ENCODE data around the gene ABCA2.

DNA sequence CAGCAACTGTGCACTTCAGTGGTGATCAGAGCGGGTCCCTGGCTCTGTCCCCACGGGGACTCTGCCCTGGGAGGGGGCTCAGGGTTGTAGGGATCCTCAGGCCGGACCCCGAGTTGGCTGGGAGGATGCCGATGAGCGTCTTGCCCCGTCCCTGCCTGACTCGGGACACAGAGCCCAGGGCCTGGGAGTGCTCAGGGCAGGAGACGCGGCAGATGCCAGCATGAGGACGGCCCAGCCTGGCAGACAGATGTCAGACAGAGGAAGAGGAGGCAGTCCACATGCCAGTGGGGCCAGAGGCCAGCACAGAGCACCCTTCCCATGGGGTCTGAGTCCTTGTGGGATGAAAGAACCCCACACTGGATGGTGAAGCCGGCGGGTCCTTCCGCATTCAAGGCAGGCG is 64.7 kb downstream of the ABCA2 start:
- TF ChIP-seq, protein P1, sequence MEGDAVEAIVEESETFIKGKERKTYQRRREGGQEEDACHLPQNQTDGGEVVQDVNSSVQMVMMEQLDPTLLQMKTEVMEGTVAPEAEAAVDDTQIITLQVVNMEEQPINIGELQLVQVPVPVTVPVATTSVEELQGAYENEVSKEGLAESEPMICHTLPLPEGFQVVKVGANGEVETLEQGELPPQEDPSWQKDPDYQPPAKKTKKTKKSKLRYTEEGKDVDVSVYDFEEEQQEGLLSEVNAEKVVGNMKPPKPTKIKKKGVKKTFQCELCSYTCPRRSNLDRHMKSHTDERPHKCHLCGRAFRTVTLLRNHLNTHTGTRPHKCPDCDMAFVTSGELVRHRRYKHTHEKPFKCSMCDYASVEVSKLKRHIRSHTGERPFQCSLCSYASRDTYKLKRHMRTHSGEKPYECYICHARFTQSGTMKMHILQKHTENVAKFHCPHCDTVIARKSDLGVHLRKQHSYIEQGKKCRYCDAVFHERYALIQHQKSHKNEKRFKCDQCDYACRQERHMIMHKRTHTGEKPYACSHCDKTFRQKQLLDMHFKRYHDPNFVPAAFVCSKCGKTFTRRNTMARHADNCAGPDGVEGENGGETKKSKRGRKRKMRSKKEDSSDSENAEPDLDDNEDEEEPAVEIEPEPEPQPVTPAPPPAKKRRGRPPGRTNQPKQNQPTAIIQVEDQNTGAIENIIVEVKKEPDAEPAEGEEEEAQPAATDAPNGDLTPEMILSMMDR (IDR thresholded peaks at IDR 0.05) = no peak
- no peak for TF ChIP-seq POLR2A (IDR thresholded peaks at IDR 0.05)

All from breast epithelium (tissue), 3 donors.